Stimulated activated CD8-positive, alpha-beta memory T cell treated with anti-CD3 and anti-CD28 coated beads, Interleukin-15, amount 100 ng/mL, for 4 hours (primary cell): ENCODE results near the gene RAB37.

Experiments
- DNase-seq, 2 donors: peaks; one replicate each; pipeline ENCODE4 v3.0.0-alpha.2; 2020; ENCODE audit warnings: low read depth in 2 of 2

RAB37 gene, protein sequence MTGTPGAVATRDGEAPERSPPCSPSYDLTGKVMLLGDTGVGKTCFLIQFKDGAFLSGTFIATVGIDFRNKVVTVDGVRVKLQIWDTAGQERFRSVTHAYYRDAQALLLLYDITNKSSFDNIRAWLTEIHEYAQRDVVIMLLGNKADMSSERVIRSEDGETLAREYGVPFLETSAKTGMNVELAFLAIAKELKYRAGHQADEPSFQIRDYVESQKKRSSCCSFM

DNA sequence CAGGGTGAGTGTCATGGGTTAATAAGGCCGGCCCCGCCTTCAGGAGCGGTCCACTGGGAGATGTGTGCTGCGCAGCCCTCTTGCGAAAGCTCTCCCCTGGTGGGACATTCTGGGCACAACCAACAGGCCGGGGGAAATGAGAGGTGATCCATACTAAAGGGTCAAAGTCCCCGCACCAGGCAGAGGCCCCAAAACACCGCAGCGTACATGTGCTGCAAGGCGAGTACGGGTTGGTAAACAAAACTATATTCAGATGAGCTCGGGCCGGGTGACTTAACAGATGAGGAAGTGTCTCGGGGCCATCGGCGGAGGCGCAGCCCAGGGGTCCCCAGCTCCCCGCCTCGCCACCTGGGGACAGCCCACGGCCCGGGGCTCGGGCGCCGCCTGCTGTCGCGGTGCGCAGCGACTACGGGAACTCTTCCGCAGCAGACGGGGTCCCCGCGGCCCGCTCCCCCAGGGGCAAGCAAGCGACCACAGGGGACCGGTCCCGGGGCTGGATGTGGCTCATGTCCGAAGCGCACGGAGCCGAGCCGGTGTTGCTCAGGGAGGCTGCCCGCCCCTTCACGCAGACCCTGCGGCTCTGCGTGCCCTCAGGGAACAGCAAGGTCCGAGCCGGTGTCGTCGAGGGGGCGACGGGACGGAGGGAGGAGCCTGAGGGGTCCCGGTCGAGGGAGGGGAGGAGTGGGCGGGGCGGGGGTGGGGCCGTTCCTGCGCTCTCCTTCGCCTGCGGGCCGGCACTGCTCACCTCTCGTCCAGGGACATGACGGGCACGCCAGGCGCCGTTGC, at the start of gene RAB37:
Gene RAB37, plus strand, starts transcription at position 744 of the 786 bp plus-strand sequence. Its CDS starts 17 bp downstream, at position 761.
- DNase-seq, result no peak

DNA sequence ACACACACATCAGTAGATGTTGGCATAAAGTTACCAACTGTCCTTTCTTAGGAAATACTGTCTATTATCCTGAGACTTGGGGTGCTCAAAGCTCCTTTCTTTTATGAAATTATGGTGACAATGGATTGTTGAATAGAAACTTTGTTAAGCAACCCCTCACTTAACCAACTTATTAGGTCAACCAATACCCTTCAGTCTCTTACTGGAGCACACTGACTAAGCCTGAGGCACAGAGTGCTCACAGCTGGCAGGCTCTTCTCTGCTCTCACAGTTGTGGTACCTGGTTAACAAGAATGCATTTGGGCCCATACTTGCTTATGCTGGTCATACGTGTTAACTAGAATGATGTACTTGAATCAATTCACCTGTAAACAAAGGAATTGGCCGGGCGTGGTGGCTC, 49.2 kb upstream of the RAB37 start:
- no peak for DNase-seq

DNA sequence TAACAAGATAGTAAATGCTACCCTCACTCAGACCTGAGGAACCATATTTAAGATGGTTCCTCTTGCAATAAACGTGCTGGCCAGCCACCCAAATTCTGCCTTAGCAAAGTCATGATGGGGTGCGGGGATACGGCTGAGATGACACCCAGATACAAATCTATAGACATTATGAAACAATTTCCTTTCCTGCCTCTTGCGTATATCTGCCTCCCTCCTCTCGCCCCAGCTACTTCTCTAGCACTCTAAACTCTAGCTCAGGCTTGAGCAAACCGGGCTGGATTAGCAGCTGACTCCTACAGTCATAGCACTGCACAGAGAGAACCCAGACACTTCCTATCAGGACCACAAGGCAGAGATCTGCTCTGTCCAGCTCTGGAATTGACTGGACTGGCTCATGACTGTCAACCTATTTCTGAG, 46.6 kb upstream of the RAB37 start:
- DNase-seq, result no peak

DNA sequence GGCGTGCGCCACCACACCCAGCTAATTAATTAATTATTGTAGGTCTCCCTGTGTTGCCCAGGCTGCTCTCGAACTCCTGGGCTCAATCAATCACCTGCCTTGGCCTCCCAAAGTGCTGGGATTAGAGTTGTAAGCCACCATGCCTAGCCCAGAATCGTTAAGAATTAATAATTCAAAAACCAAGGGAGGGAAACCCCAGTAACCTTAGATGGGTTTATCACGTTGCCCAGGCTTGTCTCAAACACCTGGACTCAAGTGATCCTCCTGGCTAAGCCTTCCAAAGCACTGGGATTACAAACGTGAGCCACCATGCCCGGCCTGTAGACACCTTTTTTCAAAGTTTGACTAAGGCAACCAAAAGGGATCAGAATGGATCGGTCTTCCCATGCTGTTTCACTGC, 45.9 kb upstream of the RAB37 start:
- DNase-seq, result no peak

DNA sequence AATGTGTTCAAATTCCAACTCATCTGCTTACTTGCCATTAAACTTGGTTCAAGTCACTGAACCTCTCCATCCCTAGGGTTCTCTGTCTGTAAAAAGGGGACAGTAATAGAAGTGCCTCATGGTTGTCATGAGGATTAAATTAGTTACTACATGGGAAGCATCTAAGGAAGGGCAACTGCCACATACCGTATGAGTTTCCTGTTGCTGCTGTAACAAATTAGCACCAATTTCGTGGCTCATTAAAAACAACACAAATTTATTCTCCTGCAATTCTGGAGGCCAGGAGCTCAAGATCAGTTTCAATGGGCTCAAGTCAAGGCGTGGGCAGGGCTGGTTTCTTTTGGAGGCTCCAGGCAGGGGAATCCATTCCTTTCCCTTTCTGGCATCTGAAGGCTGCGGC, 43.0 kb upstream of the RAB37 start:
- DNase-seq, result no peak

DNA sequence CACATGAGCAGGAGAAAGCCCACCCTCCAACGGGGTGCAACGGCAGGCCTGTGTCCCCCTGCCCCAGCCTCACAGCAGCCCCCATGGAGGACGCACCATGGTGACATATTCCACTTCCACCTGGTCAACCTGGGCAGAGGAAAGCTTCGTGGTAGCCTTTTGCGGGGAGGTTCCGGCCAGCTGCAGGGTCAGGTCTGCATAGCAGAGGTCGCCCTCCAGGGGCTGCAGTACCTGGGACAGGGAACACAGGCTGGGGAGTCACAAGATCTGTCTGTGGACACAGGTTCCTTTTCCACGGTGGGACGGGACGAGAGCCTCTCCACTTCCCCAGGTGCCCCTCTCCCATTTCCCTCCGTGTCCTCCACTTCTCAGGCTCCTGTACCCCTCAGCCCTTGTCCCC, 41.4 kb upstream of the RAB37 start:
- DNase-seq, result no peak

DNA sequence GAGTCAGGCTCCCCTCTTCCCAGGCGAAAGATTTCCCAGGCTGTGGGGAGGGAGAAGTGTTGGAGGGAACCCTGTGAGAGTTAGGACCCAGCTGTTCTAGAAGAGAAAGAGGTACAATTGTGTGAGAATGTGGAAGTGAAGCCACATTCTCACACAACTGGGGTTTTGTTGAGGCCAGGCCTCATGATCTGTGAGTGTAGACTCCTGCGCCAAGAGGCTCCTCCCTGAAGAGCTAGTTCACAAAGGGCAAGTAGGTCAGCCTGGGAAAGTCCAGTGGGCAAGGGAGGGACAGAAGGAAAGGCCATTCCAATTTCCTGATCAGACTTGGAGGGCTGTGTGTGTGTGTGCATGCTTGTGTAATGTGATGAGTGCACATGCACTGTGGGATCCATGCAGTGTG, 39.5 kb upstream of the RAB37 start:
- no peak for DNase-seq

DNA sequence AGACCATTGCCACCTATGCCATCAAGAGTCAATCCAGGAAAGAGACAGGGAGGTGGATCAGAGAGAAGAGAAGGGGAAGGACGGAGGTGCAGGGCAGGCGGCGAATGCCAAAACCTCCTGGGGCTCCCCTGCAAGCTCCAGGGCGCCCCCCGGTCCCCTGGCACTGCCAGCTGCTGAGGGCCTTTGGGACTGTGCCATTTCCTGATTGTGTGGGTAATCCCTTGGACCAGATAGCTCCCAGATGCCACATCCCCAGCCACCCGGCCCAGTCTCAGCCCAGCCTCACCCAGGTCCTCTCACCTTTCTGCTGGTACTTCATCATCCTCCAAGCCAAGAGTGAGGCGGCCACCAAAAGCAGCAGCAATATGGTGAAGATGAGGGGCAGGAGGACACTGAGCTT, 39.0 kb upstream of the RAB37 start:
- no peak for DNase-seq

DNA sequence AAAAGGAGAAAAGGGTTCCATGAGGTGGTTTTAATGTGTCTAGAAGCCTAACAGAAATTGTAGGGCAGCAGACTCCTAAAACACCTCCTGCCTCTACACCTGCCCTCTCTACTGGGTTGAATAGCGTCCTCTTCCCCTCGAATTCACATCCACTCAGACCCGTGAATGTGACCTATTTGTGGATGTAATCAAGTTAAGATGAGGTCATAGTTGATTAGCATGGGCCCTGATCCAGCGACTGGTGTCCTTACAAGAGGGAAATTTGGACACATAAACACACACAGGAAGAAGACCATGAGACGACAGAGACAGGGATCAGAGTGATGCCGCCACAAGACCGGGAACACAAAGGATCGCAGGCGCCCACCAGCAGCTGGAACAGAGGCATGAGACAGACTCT, 37.8 kb upstream of the RAB37 start:
- DNase-seq, result no peak

DNA sequence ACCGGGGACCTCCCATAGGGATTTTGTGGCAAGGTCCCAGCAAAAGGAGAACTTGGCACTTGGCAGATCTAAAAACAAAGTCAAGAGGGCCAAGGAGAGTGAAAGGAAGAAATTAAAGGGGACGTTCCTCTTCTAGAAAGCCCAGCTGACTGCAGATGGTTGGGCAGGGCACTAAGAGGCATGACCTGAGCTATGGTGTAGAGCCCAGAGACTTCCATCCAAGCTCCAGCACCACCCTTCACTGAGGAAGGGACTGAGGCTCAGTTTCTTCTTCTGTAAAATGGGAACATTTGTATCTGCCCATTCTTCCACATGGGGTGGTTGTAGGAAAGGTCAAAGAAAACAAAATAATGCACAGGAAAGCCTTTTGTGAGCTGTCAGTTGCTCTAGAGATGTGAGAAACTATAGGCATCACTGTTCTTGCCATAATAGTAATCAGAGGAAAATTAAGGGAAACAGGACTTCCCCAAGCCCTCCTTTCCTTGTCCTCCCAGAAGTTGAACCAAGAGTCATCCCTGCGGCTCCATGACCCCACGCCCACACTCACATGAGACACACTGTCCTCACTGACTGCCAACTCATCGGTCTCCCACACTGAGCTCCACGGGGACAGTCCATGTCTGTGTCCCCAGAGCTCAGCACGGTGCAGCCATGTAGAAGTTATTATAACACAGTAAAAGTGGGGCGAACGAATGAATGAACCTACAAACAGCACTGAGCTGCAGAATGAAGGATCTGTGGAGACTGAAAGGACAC, 34.8 kb upstream of the RAB37 start:
- DNase-seq, result no peak

DNA sequence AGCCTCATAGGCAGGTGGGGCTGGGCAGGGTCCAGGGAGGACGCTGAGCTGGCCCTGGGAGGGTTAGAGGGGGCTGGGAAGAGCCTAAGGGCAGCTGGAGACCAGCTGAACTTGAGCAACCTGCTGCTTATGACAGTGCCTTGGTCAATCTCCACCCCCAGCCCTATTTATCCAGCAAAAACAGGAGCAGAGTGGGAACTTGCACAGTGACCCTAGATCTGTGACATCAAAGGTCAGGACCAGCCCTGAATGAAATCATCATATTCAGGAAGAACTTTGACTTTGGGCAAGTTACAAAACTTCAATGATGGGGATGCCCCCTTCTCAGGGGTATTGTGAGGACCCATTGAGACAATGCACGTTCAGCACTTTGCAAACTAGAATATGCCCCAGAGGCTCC, 33.7 kb upstream of the RAB37 start:
- no peak for DNase-seq

DNA sequence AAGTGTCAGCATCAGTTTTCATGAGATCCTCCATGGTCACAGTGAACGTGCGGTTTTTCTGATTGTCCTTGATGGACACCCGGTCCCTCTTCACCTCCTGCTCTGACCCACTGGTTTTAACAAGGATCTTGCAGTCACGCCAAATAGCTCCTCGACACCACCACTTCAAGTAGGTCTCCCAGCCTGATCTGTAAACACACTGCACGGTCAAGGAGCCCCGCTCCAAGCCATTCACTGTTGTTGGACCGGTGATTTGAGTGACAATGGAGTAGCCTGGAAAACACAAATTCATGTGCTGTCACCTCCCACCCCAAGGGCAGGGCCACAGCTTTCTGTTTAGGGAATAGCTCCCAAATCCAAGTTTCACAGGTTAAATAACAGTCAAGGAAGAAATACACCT, 32.5 kb upstream of the RAB37 start:
- no peak for DNase-seq

DNA sequence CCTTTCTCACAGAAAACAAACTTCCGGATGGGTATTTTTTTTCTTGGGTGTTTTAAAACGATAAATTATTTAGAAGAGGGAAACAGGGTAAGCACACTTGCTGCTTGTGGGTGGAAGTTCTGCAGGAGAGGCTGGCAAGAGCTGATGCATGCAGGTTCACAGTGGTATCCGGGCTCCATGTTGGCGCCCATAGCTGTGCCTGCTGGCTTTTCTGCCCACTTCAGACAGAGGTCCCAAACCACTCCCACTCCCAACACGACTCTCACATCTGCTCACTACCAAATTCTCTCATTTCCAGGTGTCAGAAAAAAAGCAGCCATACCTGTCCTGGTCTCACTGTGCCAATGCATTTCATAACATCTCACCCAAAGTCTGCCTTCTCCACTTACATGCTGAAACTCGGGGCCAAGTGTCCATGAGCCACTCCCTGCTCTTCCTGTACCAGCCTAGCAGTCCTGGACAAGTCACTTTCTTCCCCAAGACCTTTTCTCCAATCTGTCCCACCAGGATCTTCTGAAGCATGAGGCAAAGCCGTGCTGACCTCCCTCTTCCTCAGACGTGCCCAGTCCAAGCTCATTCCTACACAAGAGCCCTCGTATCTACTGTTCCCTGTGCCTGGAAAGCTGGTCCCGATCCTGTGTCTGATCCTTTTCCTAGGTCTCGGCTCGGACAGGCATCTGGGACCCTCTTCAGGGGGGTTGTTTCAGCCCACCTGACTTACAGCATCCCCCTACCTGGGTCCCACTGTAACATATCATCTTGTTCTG, 25.8 kb upstream of the RAB37 start:
- DNase-seq, result no peak

DNA sequence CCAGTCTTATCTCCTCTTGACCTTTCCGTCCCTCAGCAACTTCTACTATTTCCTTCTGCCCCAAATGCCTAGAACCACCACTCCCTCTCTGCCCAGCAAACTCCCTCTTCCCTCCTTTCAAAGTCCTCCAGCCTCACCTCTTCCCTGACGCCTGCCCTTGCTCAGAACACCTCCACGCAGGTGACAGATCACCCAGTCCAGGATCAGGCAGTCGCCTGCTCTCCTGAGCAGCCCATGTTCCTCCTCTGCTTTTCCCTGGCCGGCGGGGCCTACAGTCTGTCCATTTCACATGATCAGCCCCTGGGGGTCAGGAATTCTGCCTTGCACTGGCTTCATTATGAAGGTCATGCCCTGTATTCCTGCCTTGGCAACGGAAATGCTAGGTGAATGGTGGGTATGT, 24.8 kb upstream of the RAB37 start:
- no peak for DNase-seq

DNA sequence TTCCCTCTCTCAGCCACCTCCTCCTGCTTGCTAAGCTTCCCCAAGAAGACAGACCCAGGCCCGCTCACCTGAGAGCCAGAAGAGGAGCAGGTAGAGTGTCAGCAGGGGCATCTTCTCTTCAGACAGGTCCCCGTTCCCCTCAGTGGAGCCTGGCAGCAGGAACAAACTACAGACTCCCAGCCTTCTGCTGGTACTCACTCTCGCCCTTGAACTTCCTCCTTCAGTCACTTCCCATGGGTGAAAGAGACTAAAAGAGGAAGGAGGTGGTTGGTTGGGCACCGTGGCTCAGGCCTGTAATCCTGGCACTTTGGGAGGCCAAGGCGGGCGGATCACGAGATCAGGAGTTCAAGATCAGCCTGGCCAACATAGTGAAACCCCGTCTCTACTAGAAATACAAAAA, 24.3 kb upstream of the RAB37 start, which contains the start of gene CD300LF:
Gene CD300LF, minus strand, starts transcription at position 168 of the 400 bp plus-strand sequence. Its CDS starts 57 bp downstream, at position 111.
- DNase-seq, result no peak

DNA sequence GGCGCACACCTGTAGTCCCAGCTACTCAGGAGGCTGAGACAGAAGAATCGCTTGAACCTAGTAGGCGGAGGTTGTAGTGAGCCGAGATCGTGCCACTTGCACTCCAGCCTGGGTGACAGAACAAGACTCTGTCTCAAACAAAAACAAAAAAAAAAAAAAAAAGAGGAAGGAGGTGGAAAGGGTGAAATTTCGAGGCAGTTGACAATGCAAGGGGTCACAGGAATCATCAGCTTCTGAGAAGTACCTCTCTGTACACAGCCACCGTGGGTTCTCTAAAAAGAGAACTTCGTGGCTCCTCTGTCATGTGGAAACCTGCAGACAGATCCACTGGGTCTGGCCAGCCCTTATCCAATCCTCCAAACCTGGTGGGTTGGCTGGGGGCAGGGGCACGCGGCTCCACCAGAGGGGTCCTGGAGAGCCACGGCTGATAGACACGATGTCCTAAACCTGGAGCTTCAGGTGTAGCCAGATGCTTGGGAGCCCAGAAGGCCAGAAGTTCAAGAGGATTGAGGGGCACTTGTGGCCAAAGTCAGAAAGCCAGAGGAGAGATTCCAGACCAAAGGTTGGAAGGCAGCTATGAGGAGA, 23.8 kb upstream of the RAB37 start:
- no peak for DNase-seq

DNA sequence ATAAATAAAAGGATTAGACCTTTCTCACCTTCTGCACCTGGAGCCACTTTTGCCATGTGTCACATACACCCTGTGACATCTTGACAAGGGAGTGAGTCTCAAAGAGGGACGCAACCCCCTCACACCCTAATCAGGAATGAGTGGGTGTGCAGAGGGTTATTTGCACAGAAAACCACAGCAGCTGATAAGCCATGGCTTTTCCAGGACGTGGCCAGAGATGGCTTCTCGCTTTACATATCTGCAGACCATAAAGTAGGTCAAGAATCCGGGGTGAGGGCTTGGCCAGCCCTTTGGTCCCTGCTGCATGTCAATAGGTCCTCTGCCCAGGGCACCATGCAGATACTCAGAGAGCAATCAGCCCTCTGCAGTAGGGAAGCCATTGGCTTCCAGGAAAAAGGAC, 21.9 kb upstream of the RAB37 start:
- no peak for DNase-seq

DNA sequence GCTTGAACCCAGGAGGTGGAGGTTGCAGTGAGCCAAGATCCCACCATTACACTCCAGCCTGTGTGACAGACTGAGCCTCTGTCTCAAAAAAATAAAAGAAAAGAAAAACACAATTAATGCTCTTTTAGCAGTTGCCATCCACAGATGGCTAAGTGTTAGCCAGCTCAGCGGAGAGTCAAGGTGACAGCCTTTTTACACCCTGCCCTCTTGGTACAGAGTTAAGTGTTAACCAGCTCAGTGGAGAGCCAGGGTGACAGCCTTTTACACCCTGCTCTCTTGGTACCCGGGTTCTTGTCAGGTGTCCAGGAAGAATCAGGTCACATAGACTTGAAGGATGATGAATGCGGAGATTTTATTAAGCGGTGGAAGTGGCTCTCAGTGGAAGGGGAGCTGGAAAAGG, 16.6 kb upstream of the RAB37 start:
- DNase-seq, result no peak

DNA sequence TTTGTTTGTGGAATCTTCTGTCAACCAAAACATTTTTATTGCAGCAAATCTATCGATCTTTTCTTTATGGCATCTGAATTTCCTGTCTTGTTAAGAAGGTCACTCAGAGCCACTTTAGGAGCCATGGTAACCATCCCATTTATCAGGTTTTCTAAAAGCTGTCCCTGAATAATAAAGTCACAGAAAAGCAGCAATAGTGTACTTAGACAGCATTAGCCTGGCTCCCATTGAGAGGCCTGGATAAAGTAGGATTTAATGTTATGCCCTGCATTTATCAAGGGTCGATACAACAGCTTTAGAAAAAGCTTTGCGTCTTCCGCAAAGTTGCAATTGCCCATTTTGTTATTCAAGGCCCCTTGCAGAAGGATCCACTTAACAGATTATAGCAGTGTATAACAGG, 14.3 kb upstream of the RAB37 start:
- DNase-seq, result no peak

DNA sequence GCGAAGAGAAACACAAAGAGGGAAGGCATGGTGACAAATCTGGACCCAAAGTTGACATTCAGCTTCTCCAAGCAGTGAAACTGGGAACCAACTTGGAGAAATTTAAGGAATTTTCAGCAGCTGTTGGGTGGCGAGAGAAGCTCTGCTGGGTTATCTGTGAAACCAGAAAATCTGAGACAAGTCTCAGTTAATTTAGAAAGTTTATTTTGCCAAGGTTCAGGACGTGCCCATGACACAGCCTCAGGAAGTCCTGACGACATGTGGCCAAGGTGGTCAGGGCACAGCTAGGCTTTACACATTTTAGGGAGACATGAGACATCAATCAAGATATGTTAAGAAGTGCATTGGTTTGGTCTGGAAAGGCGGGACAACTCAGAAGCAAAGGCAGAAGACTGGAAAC, 13.2 kb upstream of the RAB37 start:
- no peak for DNase-seq

DNA sequence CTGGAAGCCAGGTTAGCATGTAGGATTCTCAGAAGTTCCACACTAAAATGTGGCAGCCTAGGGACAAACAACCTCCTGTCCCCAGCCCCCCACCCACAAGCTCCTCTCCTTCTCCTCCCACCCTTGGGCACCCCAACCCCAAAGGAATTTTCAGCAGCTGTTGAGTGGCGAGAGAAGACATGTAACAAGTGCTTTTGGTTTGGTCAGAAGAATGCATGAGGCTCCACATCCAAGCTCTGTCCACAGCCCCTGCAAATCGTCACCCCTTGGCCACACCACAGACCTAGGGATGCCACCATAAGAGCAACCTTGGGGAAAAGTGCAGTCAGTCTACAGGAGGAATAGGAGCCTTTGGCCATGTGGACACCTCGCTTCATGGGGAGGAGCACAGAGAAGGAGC, 11.9 kb upstream of the RAB37 start:
- no peak for DNase-seq
